SU-DHL-6 (cell line): ENCODE data around the gene ANKRD17.

Experiments
- EZH2phosphoT487 ChIP-seq: fragments of 200-600 bp; sonication (generic), shearing (Covaris generic); conservative IDR thresholded peaks from 2 replicates; pipeline ENCODE4 v1.6.1; 2018; ENCODE audit warnings: mild to moderate bottlenecking, antibody characterized with exemption, low read length, moderate library complexity, mixed read lengths
- TF ChIP-seq, protein P1 (sequence below): fragments of 200-600 bp; sonication (generic); IDR thresholded peaks from one replicate; pipeline ENCODE4 v1.5.1; 2017; ENCODE audit warnings: antibody characterized with exemption, mild to moderate bottlenecking, low read length, moderate library complexity; ENCODE audit not compliant: insufficient read depth, poor library complexity, severe bottlenecking

GRCh38 chr4:73090738-73091137 lies 167.9 kb downstream of the ANKRD17 start:
- TF ChIP-seq, protein P1, sequence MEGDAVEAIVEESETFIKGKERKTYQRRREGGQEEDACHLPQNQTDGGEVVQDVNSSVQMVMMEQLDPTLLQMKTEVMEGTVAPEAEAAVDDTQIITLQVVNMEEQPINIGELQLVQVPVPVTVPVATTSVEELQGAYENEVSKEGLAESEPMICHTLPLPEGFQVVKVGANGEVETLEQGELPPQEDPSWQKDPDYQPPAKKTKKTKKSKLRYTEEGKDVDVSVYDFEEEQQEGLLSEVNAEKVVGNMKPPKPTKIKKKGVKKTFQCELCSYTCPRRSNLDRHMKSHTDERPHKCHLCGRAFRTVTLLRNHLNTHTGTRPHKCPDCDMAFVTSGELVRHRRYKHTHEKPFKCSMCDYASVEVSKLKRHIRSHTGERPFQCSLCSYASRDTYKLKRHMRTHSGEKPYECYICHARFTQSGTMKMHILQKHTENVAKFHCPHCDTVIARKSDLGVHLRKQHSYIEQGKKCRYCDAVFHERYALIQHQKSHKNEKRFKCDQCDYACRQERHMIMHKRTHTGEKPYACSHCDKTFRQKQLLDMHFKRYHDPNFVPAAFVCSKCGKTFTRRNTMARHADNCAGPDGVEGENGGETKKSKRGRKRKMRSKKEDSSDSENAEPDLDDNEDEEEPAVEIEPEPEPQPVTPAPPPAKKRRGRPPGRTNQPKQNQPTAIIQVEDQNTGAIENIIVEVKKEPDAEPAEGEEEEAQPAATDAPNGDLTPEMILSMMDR, result no peak
- no peak for TF ChIP-seq EZH2phosphoT487
